ENCODE data around the gene GNS.

The GNS gene

GRCh38 chr12:64713376-64713775 is 45.8 kb downstream of the GNS start:
- DNase-seq (ENCODE audit: low read depth) = no peak
- in situ Hi-C loops (cut with HindIII; ENCODE audit: low sequenced_read_pairs) = no loop called here
- TF ChIP-seq CTCF (IDR thresholded peaks at IDR 0.05; ENCODE audit: low read depth, low read length, missing control alignments) = no peak
- H3K4me3 ChIP-seq (ENCODE audit: low read depth, low read length) = no peak overlapping the region

GRCh38 chr12:64709429-64709828 is 49.8 kb downstream of the GNS start:
- DNase-seq (ENCODE audit: low read depth) = no peak
- no peak for TF ChIP-seq CTCF (IDR thresholded peaks at IDR 0.05; ENCODE audit: low read depth, low read length, missing control alignments)
- no peak overlapping the region for H3K4me3 ChIP-seq (ENCODE audit: low read depth, low read length)
- in situ Hi-C loops (cut with HindIII; ENCODE audit: low sequenced_read_pairs) = no loop called here

- no peak overlapping the region for H3K4me3 ChIP-seq (ENCODE audit: low read depth, low read length)
- no peak for DNase-seq (ENCODE audit: low read depth)
- in situ Hi-C loops (cut with HindIII; ENCODE audit: low sequenced_read_pairs) = no loop called here
- TF ChIP-seq CTCF (IDR thresholded peaks at IDR 0.05; ENCODE audit: low read depth, low read length, missing control alignments) = no peak
Measured at GRCh38 chr12:64707926-64708325, 51.3 kb downstream of the GNS start.

GRCh38 chr12:64707362-64707761 is 51.8 kb downstream of the GNS start:
- DNase-seq (ENCODE audit: low read depth) = no peak
- no peak overlapping the region for H3K4me3 ChIP-seq (ENCODE audit: low read depth, low read length)
- no peak for TF ChIP-seq CTCF (IDR thresholded peaks at IDR 0.05; ENCODE audit: low read depth, low read length, missing control alignments)
- in situ Hi-C loops (cut with HindIII; ENCODE audit: low sequenced_read_pairs) = no loop called here

GRCh38 chr12:64706857-64707256 is 52.3 kb downstream of the GNS start:
- in situ Hi-C loops (cut with HindIII; ENCODE audit: low sequenced_read_pairs) = no loop called here
- TF ChIP-seq CTCF (IDR thresholded peaks at IDR 0.05; ENCODE audit: low read depth, low read length, missing control alignments) = no peak
- no peak for DNase-seq (ENCODE audit: low read depth)
- H3K4me3 ChIP-seq (ENCODE audit: low read depth, low read length) = no peak overlapping the region

- in situ Hi-C loops (cut with HindIII; ENCODE audit: low sequenced_read_pairs) = no loop called here
- no peak for TF ChIP-seq CTCF (IDR thresholded peaks at IDR 0.05; ENCODE audit: low read depth, low read length, missing control alignments)
- no peak overlapping the region for H3K4me3 ChIP-seq (ENCODE audit: low read depth, low read length)
- DNase-seq (ENCODE audit: low read depth) = no peak
Measured at GRCh38 chr12:64706306-64706705, 52.9 kb downstream of the GNS start.

GRCh38 chr12:64701283-64701682 is 57.9 kb downstream of the GNS start:
- H3K4me3 ChIP-seq (ENCODE audit: low read depth, low read length) = no peak overlapping the region
- no peak for DNase-seq (ENCODE audit: low read depth)
- in situ Hi-C loops (cut with HindIII; ENCODE audit: low sequenced_read_pairs) = no loop called here
- no peak for TF ChIP-seq CTCF (IDR thresholded peaks at IDR 0.05; ENCODE audit: low read depth, low read length, missing control alignments)

Data from astrocyte of the cerebellum (primary cell).